Panc1 (cell line): ENCODE results near the gene COL6A1. TPM values are rescaled to one million over a fixed set of nuclear protein-coding genes. Genes with fewer than 3 reads are reported as not detected.

Experiments used
- ATAC-seq: fragments of 200-7000 bp; cut with Tn5 transposase; 2 replicates; pipeline ENCODE4 v1.9.1; 2020; ENCODE audit warnings: mild to moderate bottlenecking, moderate library complexity
- BruUV-seq: library from RNA; stranded (reverse); fragments of 400-500 nt; replicated peaks from 2 replicates; lab custom pipeline; 2021; lab: Mats Ljungman, UMichigan
- CTCF ChIA-PET: fragments of 300-600 bp; sonication (Branson Sonifier 250); formaldehyde crosslinking; loops from one replicate; lab custom pipeline; 2022; ENCODE audit warnings: antibody characterized with exemption; lab: Charles Lee
- POLR2A ChIA-PET: fragments of 300-600 bp; sonication (Branson Sonifier 250); formaldehyde crosslinking; loops from one replicate; lab custom pipeline; 2022; ENCODE audit warnings: antibody characterized with exemption; lab: Charles Lee
- DNase-seq: peaks from one replicate; pipeline ENCODE4 v3.0.0-alpha.2; 2010; ENCODE audit warnings: low read depth, low spot score
- H3K27ac ChIP-seq: 2 replicates; pipeline ENCODE4 v1.5.1; 2011; ENCODE audit warnings: mild to moderate bottlenecking, low read length, inconsistent platforms
- H3K27me3 ChIP-seq: fragments of 200-500 bp; sonication (Bioruptor generic); 2 replicates; pipeline ENCODE4 v1.6.0; 2014; ENCODE audit warnings: low read length, inconsistent platforms; ENCODE audit not compliant: control insufficient read depth, insufficient read depth
- H3K36me3 ChIP-seq: fragments of 200-500 bp; sonication (Bioruptor generic); 2 replicates; pipeline ENCODE4 v1.5.1; 2014; ENCODE audit warnings: inconsistent platforms, mild to moderate bottlenecking, low read length, moderate library complexity; ENCODE audit not compliant: control insufficient read depth, insufficient read depth
- H3K4me1 ChIP-seq: 2 replicates; pipeline ENCODE4 v1.5.1; 2011; ENCODE audit warnings: inconsistent platforms, mild to moderate bottlenecking, low read length, moderate library complexity; ENCODE audit not compliant: control insufficient read depth, insufficient read depth
- H3K4me3 ChIP-seq, 2 experiments: 2 replicates each; pipeline ENCODE4 v1.5.1; 2011 to 2012; ENCODE audit warnings: low read depth in 2 of 2, low read length in 2 of 2, mild to moderate bottlenecking in 2 of 2, inconsistent platforms in 1 of 2, moderate library complexity in 1 of 2
- H3K9me3 ChIP-seq: fragments of 200-500 bp; sonication (Bioruptor generic); 2 replicates; pipeline ENCODE4 v1.5.1; 2014; ENCODE audit warnings: low read depth, mild to moderate bottlenecking, inconsistent platforms, low read length, moderate library complexity; ENCODE audit not compliant: control insufficient read depth, insufficient read depth
- POLR2AphosphoS5 ChIP-seq: IDR thresholded peaks from 2 replicates; pipeline ENCODE4 v1.6.1; 2012; ENCODE audit warnings: mild to moderate bottlenecking, low read depth, low read length, moderate library complexity
- SIN3A ChIP-seq: IDR thresholded peaks from 2 replicates; pipeline ENCODE4 v1.6.1; 2012; ENCODE audit warnings: low read depth, mild to moderate bottlenecking, low read length, moderate library complexity, borderline replicate concordance; ENCODE audit not compliant: insufficient read depth
- TCF7L2 ChIP-seq: IDR thresholded peaks from 2 replicates; pipeline ENCODE4 v1.6.1; 2011; ENCODE audit warnings: mild to moderate bottlenecking, low read depth, low read length, inconsistent platforms
- in situ Hi-C: cut with HindIII; loops from 2 replicates; pipeline ENCODE4 v1.10.0; 2016; ENCODE audit warnings: low sequenced_read_pairs, low pct_unique_long_range_greater_than_20kb
- intact Hi-C: fragments of 100-400 bp; cut with micrococcal nuclease; formaldehyde crosslinking; loops from one replicate; pipeline ENCODE4 v1.10.0; 2022; ENCODE audit not compliant: unreplicated experiment
- total RNA-seq: library from RNA; stranded (reverse); gene quantifications from one replicate; pipeline ENCODE4 v1.2.1, GENCODE V29; 2021; ENCODE audit not compliant: unreplicated experiment
- TF ChIP-seq, protein P1 (sequence below), 2 experiments: IDR thresholded peaks; 2 replicates each; pipeline ENCODE4 v1.6.1; 2011 to 2012; ENCODE audit warnings: low read depth in 2 of 2, control low read depth in 1 of 2, low read length in 1 of 2, mild to moderate bottlenecking in 1 of 2, moderate library complexity in 1 of 2; ENCODE audit not compliant: insufficient read depth in 1 of 2
- TF ChIP-seq, protein P2 (sequence below): fragments of 450-650 bp; IDR thresholded peaks from 2 replicates; pipeline ENCODE4 v1.5.1; 2017; ENCODE audit warnings: mild to moderate bottlenecking

The COL6A1 gene
- total RNA-seq, 1 experiment from 2014 or later = 34.2 TPM

DNA sequence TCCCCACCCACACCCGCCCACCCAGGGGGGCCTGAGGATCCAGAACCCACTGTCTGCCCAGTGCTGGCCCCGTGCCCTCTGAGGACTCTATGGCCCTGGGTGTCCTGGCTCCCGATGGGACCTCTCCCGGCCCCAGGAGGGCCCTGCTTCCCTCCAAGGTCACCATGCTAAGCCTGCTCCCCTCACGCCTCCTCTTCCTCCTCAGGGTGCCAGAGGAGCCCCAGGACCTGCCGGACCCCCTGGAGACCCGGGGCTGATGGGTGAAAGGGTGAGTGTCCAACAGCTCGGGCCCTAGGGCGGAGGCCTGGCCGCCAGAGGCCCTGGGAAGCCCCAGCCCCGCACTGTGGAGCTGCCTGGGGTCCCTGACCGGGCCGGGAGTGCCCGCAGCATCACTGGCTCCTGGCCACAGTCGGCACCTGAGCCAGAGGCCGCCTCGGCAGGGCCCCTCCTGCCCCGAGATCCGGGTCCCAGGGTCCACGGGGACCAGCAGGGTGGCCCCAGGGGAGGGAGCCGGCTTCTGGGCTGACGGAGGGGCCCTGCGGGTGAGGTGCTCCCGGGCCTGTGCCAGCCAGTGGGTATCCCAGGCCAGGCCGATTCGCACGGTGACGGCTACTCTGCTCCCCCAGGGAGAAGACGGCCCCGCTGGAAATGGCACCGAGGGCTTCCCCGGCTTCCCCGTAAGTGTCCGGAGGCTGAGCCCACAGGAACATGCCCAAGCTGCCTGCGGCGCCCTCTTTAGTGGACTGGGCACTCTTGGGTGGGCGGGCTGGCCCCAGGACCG lies 16.1 kb downstream of the COL6A1 start:
- BruUV-seq = no TSS peak
- no peaks in the 10 kb centered on the region for H3K9me3 ChIP-seq
- no peaks in the 10 kb centered on the region for H3K27me3 ChIP-seq
- H3K36me3 ChIP-seq = no peaks in the 10 kb centered on the region
- no peak for DNase-seq
- ATAC-seq = no peak
- intact Hi-C loops = no loop called here
- ChIA-PET POLR2A (no interaction called here), CTCF (no interaction called here)
- in situ Hi-C loops = no loop called here
- TF ChIP-seq, protein P1, sequence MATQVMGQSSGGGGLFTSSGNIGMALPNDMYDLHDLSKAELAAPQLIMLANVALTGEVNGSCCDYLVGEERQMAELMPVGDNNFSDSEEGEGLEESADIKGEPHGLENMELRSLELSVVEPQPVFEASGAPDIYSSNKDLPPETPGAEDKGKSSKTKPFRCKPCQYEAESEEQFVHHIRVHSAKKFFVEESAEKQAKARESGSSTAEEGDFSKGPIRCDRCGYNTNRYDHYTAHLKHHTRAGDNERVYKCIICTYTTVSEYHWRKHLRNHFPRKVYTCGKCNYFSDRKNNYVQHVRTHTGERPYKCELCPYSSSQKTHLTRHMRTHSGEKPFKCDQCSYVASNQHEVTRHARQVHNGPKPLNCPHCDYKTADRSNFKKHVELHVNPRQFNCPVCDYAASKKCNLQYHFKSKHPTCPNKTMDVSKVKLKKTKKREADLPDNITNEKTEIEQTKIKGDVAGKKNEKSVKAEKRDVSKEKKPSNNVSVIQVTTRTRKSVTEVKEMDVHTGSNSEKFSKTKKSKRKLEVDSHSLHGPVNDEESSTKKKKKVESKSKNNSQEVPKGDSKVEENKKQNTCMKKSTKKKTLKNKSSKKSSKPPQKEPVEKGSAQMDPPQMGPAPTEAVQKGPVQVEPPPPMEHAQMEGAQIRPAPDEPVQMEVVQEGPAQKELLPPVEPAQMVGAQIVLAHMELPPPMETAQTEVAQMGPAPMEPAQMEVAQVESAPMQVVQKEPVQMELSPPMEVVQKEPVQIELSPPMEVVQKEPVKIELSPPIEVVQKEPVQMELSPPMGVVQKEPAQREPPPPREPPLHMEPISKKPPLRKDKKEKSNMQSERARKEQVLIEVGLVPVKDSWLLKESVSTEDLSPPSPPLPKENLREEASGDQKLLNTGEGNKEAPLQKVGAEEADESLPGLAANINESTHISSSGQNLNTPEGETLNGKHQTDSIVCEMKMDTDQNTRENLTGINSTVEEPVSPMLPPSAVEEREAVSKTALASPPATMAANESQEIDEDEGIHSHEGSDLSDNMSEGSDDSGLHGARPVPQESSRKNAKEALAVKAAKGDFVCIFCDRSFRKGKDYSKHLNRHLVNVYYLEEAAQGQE (IDR thresholded peaks at IDR 0.05; ENCODE audit: insufficient read depth in 1 of 2, low read depth in 2 of 2, low read length in 1 of 2) = no peak
- TF ChIP-seq, protein P2, sequence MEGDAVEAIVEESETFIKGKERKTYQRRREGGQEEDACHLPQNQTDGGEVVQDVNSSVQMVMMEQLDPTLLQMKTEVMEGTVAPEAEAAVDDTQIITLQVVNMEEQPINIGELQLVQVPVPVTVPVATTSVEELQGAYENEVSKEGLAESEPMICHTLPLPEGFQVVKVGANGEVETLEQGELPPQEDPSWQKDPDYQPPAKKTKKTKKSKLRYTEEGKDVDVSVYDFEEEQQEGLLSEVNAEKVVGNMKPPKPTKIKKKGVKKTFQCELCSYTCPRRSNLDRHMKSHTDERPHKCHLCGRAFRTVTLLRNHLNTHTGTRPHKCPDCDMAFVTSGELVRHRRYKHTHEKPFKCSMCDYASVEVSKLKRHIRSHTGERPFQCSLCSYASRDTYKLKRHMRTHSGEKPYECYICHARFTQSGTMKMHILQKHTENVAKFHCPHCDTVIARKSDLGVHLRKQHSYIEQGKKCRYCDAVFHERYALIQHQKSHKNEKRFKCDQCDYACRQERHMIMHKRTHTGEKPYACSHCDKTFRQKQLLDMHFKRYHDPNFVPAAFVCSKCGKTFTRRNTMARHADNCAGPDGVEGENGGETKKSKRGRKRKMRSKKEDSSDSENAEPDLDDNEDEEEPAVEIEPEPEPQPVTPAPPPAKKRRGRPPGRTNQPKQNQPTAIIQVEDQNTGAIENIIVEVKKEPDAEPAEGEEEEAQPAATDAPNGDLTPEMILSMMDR = no peak
- TF ChIP-seq TCF7L2 (no peak), POLR2AphosphoS5 (no peak), SIN3A (no peak)
- H3K4me1 ChIP-seq = peaks cover 10% of the 10 kb centered on the region
- no peak overlapping the region for H3K4me3 ChIP-seq
- H3K27ac ChIP-seq = no peak overlapping the region

DNA sequence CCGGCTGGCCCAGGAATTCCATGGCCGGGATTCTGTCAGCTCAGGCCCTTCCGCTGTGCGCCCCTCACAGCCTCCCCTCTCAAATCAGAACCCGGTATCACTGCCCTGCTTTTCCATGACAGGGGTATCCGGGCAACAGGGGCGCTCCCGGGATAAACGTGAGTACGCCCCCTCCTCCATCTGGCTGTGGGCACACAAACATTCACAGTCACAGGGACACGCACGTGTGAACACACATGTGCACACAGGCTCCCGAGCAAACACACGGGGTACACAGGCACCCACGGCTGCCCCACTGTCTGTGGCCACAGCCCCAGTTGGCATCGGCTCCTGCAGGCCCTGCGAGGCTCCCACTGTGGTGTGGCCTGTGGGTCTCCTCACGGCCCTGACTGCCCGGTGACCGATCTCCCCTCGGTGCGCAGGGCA lies 16.7 kb downstream of the COL6A1 start:
- Histone ChIP-seq H3K27ac (no peak overlapping the region), H3K27me3 (no peaks in the 10 kb centered on the region), H3K4me3 (no peak overlapping the region), H3K36me3 (no peaks in the 10 kb centered on the region), H3K4me1 (peaks cover 10% of the 10 kb centered on the region), H3K9me3 (no peaks in the 10 kb centered on the region)
- ATAC-seq = no peak
- ChIA-PET CTCF (no interaction called here), POLR2A (no interaction called here)
- BruUV-seq = no TSS peak
- in situ Hi-C loops = no loop called here
- intact Hi-C loops = no loop called here
- no peak for DNase-seq
- TF ChIP-seq, protein P1 (IDR thresholded peaks at IDR 0.05; ENCODE audit: insufficient read depth in 1 of 2, low read depth in 2 of 2, low read length in 1 of 2) = no peak
- TF ChIP-seq SIN3A = no peak
- TF ChIP-seq, protein P2 = no peak
- TF ChIP-seq TCF7L2 = no peak
